Liver (tissue), 9 donors: ENCODE results near the gene PRR23E. TPM values are rescaled to one million over a fixed set of nuclear protein-coding genes. Genes with fewer than 3 reads are reported as not detected.

ENCODE experiments used
- DNase-seq: peaks from one replicate; pipeline ENCODE4 v3.0.0-alpha.2; 2017; ENCODE audit warnings: low spot score
- H3K27ac ChIP-seq, 2 donors: one replicate each; pipeline ENCODE4 v1.7.0; 2013; ENCODE audit warnings: inconsistent platforms in 2 of 2, low read length in 2 of 2, control low read depth in 1 of 2, low read depth in 1 of 2, mild to moderate bottlenecking in 1 of 2
- H3K27me3 ChIP-seq, 4 donors: one replicate each; pipeline versions ENCODE4 v1.6.1 to v1.7.0; 2013; ENCODE audit warnings: low read length in 3 of 4, inconsistent platforms in 1 of 4, mild to moderate bottlenecking in 1 of 4, moderate library complexity in 1 of 4; ENCODE audit not compliant: control insufficient read depth in 4 of 4, insufficient read depth in 4 of 4
- H3K36me3 ChIP-seq, 4 donors: one replicate each; pipeline versions ENCODE4 v1.6.1 to v1.7.0; 2013; ENCODE audit warnings: low read length in 3 of 4, mild to moderate bottlenecking in 3 of 4, low read depth in 1 of 4, moderate library complexity in 1 of 4; ENCODE audit not compliant: control insufficient read depth in 4 of 4, insufficient read depth in 3 of 4
- H3K4me1 ChIP-seq, 4 donors: one replicate each; pipeline versions ENCODE4 v1.6.1 to v1.7.0; 2013; ENCODE audit warnings: low read length in 3 of 4, mild to moderate bottlenecking in 3 of 4, moderate library complexity in 1 of 4; ENCODE audit not compliant: control insufficient read depth in 4 of 4, insufficient read depth in 4 of 4
- H3K4me3 ChIP-seq, 3 donors: one replicate each; pipeline versions ENCODE4 v1.6.1 to v1.7.0; 2013; ENCODE audit warnings: low read length in 3 of 3, control low read depth in 1 of 3, low read depth in 1 of 3, mild to moderate bottlenecking in 1 of 3
- H3K9ac ChIP-seq, 2 donors: one replicate each; pipeline ENCODE4 v1.7.0; 2013; ENCODE audit warnings: low read length in 2 of 2, mild to moderate bottlenecking in 2 of 2, moderate library complexity in 2 of 2, control low read depth in 1 of 2, low read depth in 1 of 2
- H3K9me3 ChIP-seq, 4 donors: one replicate each; pipeline versions ENCODE4 v1.6.1 to v1.7.0; 2013; ENCODE audit warnings: low read length in 3 of 4; ENCODE audit not compliant: control insufficient read depth in 4 of 4
- EGR1 ChIP-seq, 2 donors: IDR thresholded peaks; 2 replicates each; pipeline ENCODE4 v1.6.1; 2016 to 2018; ENCODE audit warnings: antibody characterized with exemption in 2 of 2, low read depth in 2 of 2
- FOXA1 ChIP-seq: IDR thresholded peaks from 2 replicates; pipeline ENCODE4 v1.6.1; 2016; ENCODE audit warnings: antibody characterized with exemption
- FOXA2 ChIP-seq: IDR thresholded peaks from 2 replicates; pipeline ENCODE4 v1.6.1; 2016; ENCODE audit warnings: antibody characterized with exemption
- GABPA ChIP-seq, 2 donors: IDR thresholded peaks in 1 of 2; conservative IDR thresholded peaks in 1 of 2; 2 replicates each; pipeline ENCODE4 v1.6.1; 2016; ENCODE audit warnings: antibody characterized with exemption in 2 of 2, mild to moderate bottlenecking in 1 of 2, moderate library complexity in 1 of 2
- HNF4A ChIP-seq, 2 donors: conservative IDR thresholded peaks; 2 replicates each; pipeline ENCODE4 v1.6.1; 2016; ENCODE audit warnings: antibody characterized with exemption in 2 of 2, mild to moderate bottlenecking in 2 of 2
- HNF4G ChIP-seq: IDR thresholded peaks from 2 replicates; pipeline ENCODE4 v1.6.1; 2016; ENCODE audit warnings: antibody characterized with exemption
- JUND ChIP-seq, 2 donors: IDR thresholded peaks; 2 replicates each; pipeline ENCODE4 v1.6.1; 2016; ENCODE audit warnings: antibody characterized with exemption in 2 of 2
- NR2F2 ChIP-seq: IDR thresholded peaks from 2 replicates; pipeline ENCODE4 v1.6.1; 2016; ENCODE audit warnings: antibody characterized with exemption
- RAD21 ChIP-seq, 2 donors: IDR thresholded peaks; 2 replicates each; pipeline ENCODE4 v1.6.1; 2016; ENCODE audit warnings: antibody characterized with exemption in 2 of 2, mild to moderate bottlenecking in 2 of 2
- RXRA ChIP-seq, 2 donors: IDR thresholded peaks; 2 replicates each; pipeline ENCODE4 v1.6.1; 2017 to 2018; ENCODE audit warnings: antibody characterized with exemption in 2 of 2, mild to moderate bottlenecking in 1 of 2
- SP1 ChIP-seq: IDR thresholded peaks from 2 replicates; pipeline ENCODE4 v1.6.1; 2018; ENCODE audit warnings: antibody characterized with exemption, mild to moderate bottlenecking
- TAF1 ChIP-seq: conservative IDR thresholded peaks from 2 replicates; pipeline ENCODE4 v1.6.1; 2016; ENCODE audit warnings: antibody characterized with exemption, mild to moderate bottlenecking
- YY1 ChIP-seq: IDR thresholded peaks from 2 replicates; pipeline ENCODE4 v1.6.1; 2016; ENCODE audit warnings: antibody characterized with exemption, mild to moderate bottlenecking
- WGBS: extraction: QIAGEN DNeasy Blood & Tissue Kit; methylation state at CpG from one replicate; pipeline ENCODE4 v1.1.7; 2013; 5-methylcytosine and 5-hydroxymethylcytosine counted together
- polyA plus RNA-seq, 2 donors: library from polyadenylated mRNA; stranded (reverse) in 1 of 2; unstranded in 1 of 2; fragments of 200-250 nt in 1 of 2; fragments of >200 nt in 1 of 2; fragmentation: Nextera tagmentation in 1 of 2; extraction: Ambion mirVana in 1 of 2; gene quantifications; one replicate each; pipeline versions ENCODE4 v1.2.1 to v1.2.3, GENCODE V29; 2013 to 2015
- total RNA-seq, 2 donors: library from RNA; depleted of rRNA; stranded (reverse); fragments of >200 nt; gene quantifications; one replicate each; pipeline ENCODE4 v1.2.3, GENCODE V29; 2014
- TF ChIP-seq, protein P1 (sequence below): IDR thresholded peaks from 2 replicates; pipeline ENCODE4 v1.6.1; 2016; ENCODE audit warnings: antibody characterized with exemption
- TF ChIP-seq, protein P2 (sequence below): fragments of 150-350 bp; IDR thresholded peaks from 2 replicates; pipeline ENCODE4 v1.5.1; 2017; ENCODE audit warnings: improper control_type of control experiment, low read depth, low read length; ENCODE audit not compliant: missing input control
- TF ChIP-seq, protein P3 (sequence below): IDR thresholded peaks from 2 replicates; pipeline ENCODE4 v1.6.1; 2016; ENCODE audit warnings: antibody characterized with exemption
- TF ChIP-seq, protein P4 (sequence below): IDR thresholded peaks from 2 replicates; pipeline ENCODE4 v1.6.1; 2016; ENCODE audit warnings: antibody characterized with exemption
- TF ChIP-seq, protein P5 (sequence below): IDR thresholded peaks from 2 replicates; pipeline ENCODE4 v1.6.1; 2016; ENCODE audit warnings: antibody characterized with exemption, mild to moderate bottlenecking
- donor health status: healthy.
- donor health status: healthy.
- donor health status: healthy.
- donor health status: healthy.
- donor health status: healthy.

The PRR23E gene
- total and polyA plus RNA-seq, 4 donors: not detected

DNA sequence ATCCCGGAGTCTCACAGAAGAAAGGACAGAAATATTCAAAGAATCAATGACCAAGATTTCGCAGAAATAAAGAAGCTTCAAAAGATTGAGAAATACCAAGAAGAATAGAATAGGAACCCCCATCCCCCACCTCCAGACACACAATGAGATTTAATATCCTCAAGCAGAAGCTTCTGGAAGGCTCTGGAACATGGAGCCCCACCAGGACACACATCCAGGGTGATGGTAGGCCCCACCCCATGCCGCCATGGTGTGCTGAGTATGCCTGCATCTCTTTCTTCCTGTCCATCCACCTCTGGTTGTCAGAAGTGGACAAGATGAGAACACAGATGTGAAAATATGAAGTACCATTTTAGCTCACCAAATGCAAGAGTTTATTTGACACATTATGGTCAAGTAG, 19.3 kb downstream of the PRR23E start:
- Histone ChIP-seq H3K9ac (no peak overlapping the region), H3K27ac (no peak overlapping the region), H3K27me3 (no peaks in the 10 kb centered on the region), H3K36me3 (no peaks in the 10 kb centered on the region), H3K9me3 (no peaks in the 10 kb centered on the region), H3K4me3 (no peak overlapping the region), H3K4me1 (no peaks in the 10 kb centered on the region)
- WGBS: 94% methylated on average over 3 of the region's 3 CpGs
- TF ChIP-seq, protein P1, sequence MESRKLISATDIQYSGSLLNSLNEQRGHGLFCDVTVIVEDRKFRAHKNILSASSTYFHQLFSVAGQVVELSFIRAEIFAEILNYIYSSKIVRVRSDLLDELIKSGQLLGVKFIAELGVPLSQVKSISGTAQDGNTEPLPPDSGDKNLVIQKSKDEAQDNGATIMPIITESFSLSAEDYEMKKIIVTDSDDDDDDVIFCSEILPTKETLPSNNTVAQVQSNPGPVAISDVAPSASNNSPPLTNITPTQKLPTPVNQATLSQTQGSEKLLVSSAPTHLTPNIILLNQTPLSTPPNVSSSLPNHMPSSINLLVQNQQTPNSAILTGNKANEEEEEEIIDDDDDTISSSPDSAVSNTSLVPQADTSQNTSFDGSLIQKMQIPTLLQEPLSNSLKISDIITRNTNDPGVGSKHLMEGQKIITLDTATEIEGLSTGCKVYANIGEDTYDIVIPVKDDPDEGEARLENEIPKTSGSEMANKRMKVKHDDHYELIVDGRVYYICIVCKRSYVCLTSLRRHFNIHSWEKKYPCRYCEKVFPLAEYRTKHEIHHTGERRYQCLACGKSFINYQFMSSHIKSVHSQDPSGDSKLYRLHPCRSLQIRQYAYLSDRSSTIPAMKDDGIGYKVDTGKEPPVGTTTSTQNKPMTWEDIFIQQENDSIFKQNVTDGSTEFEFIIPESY: no peak
- no peak for TF ChIP-seq EGR1 (IDR thresholded peaks at IDR 0.05; ENCODE audit: low read depth in 2 of 2)
- TF ChIP-seq NR2F2: no peak
- no peak for TF ChIP-seq HNF4A (conservative IDR thresholded peaks at IDR 0.05)
- TF ChIP-seq, protein P2, sequence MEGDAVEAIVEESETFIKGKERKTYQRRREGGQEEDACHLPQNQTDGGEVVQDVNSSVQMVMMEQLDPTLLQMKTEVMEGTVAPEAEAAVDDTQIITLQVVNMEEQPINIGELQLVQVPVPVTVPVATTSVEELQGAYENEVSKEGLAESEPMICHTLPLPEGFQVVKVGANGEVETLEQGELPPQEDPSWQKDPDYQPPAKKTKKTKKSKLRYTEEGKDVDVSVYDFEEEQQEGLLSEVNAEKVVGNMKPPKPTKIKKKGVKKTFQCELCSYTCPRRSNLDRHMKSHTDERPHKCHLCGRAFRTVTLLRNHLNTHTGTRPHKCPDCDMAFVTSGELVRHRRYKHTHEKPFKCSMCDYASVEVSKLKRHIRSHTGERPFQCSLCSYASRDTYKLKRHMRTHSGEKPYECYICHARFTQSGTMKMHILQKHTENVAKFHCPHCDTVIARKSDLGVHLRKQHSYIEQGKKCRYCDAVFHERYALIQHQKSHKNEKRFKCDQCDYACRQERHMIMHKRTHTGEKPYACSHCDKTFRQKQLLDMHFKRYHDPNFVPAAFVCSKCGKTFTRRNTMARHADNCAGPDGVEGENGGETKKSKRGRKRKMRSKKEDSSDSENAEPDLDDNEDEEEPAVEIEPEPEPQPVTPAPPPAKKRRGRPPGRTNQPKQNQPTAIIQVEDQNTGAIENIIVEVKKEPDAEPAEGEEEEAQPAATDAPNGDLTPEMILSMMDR: no peak
- no peak for TF ChIP-seq YY1
- no peak for TF ChIP-seq FOXA2
- no peak for TF ChIP-seq GABPA (IDR thresholded peaks at IDR 0.05 in 1 of 2, conservative IDR thresholded peaks at IDR 0.05 in 1 of 2)
- TF ChIP-seq TAF1: no peak
- no peak for TF ChIP-seq HNF4G
- TF ChIP-seq, protein P3, sequence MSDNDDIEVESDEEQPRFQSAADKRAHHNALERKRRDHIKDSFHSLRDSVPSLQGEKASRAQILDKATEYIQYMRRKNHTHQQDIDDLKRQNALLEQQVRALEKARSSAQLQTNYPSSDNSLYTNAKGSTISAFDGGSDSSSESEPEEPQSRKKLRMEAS: no peak
- TF ChIP-seq, protein P4, sequence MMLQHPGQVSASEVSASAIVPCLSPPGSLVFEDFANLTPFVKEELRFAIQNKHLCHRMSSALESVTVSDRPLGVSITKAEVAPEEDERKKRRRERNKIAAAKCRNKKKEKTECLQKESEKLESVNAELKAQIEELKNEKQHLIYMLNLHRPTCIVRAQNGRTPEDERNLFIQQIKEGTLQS: no peak
- TF ChIP-seq RAD21 (IDR thresholded peaks at IDR 0.05): no peak
- TF ChIP-seq, protein P5, sequence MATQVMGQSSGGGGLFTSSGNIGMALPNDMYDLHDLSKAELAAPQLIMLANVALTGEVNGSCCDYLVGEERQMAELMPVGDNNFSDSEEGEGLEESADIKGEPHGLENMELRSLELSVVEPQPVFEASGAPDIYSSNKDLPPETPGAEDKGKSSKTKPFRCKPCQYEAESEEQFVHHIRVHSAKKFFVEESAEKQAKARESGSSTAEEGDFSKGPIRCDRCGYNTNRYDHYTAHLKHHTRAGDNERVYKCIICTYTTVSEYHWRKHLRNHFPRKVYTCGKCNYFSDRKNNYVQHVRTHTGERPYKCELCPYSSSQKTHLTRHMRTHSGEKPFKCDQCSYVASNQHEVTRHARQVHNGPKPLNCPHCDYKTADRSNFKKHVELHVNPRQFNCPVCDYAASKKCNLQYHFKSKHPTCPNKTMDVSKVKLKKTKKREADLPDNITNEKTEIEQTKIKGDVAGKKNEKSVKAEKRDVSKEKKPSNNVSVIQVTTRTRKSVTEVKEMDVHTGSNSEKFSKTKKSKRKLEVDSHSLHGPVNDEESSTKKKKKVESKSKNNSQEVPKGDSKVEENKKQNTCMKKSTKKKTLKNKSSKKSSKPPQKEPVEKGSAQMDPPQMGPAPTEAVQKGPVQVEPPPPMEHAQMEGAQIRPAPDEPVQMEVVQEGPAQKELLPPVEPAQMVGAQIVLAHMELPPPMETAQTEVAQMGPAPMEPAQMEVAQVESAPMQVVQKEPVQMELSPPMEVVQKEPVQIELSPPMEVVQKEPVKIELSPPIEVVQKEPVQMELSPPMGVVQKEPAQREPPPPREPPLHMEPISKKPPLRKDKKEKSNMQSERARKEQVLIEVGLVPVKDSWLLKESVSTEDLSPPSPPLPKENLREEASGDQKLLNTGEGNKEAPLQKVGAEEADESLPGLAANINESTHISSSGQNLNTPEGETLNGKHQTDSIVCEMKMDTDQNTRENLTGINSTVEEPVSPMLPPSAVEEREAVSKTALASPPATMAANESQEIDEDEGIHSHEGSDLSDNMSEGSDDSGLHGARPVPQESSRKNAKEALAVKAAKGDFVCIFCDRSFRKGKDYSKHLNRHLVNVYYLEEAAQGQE: no peak
- no peak for TF ChIP-seq SP1
- no peak for TF ChIP-seq RXRA (IDR thresholded peaks at IDR 0.05)
- no peak for TF ChIP-seq JUND (IDR thresholded peaks at IDR 0.05)
- TF ChIP-seq FOXA1: no peak
- no peak for DNase-seq
